Measurements from ENCODE around the gene ZNF227.

ZNF227 gene

GRCh38 chr19:44282846-44283245, 70.5 kb downstream of the ZNF227 start:
- H3K9me3 ChIP-seq (ENCODE audit: control insufficient read depth in 1 of 2, low read length in 2 of 2) = peaks cover 26 to 76% of the 10 kb centered on the region in 2 donors
- H3K27me3 ChIP-seq (ENCODE audit: low read depth, low read length) = no peaks in the 10 kb centered on the region
- peaks cover 0 to 11% of the 10 kb centered on the region in 2 donors for H3K4me1 ChIP-seq (ENCODE audit: control insufficient read depth in 1 of 2, insufficient read depth in 2 of 2, low read length in 2 of 2)
- peak overlapping the region in 1 of 2 donors; percentile 54 for H3K4me3 ChIP-seq (ENCODE audit: low read depth in 1 of 2, low read length in 2 of 2)
- H3K36me3 ChIP-seq (ENCODE audit: control insufficient read depth in 1 of 2, insufficient read depth in 2 of 2, low read length in 2 of 2) = peaks cover 11 to 32% of the 10 kb centered on the region in 2 donors
- H3K27ac ChIP-seq (ENCODE audit: low read length) = no peak overlapping the region

GRCh38 chr19:44284968-44285367, 72.6 kb downstream of the ZNF227 start:
- H3K36me3 ChIP-seq (ENCODE audit: control insufficient read depth in 1 of 2, insufficient read depth in 2 of 2, low read length in 2 of 2) = peaks cover 32 to 48% of the 10 kb centered on the region in 2 donors

More at GRCh38 chr19:44284968-44285367, 72.6 kb downstream of the ZNF227 start:
- H3K9me3 ChIP-seq (ENCODE audit: control insufficient read depth in 1 of 2, low read length in 2 of 2) = peaks cover 46 to 83% of the 10 kb centered on the region in 2 donors
- H3K4me3 ChIP-seq (ENCODE audit: low read depth in 1 of 2, low read length in 2 of 2) = peak overlapping the region in 1 of 2 donors; percentile 54
- H3K27me3 ChIP-seq (ENCODE audit: low read depth, low read length) = no peaks in the 10 kb centered on the region
- H3K27ac ChIP-seq (ENCODE audit: low read length) = no peak overlapping the region
- peaks cover 0 to 11% of the 10 kb centered on the region in 2 donors for H3K4me1 ChIP-seq (ENCODE audit: control insufficient read depth in 1 of 2, insufficient read depth in 2 of 2, low read length in 2 of 2)

All from muscle layer of duodenum (tissue), 2 donors.